Fibroblast of the conjunctiva (primary cell): ENCODE data around the gene CRY2.
"Not testable (repeated sequence)": the region's sequence is repeated elsewhere in the genome, so short reads cannot be mapped to it uniquely, and the experiment has no call there.

ENCODE experiments used
- DNase-seq: peaks from one replicate; pipeline ENCODE4 v3.0.0-alpha.2; 2010; ENCODE audit warnings: low read depth

CRY2 gene

GRCh38 chr11:45899448-45900174 is 52.3 kb downstream of the CRY2 start:
- DNase-seq, result peak; percentile 80

GRCh38 chr11:45900175-45900800 is 53.0 kb downstream of the CRY2 start:
- DNase-seq, result not testable (repeated sequence)

- no peak for DNase-seq
These were observed 53.8 kb downstream of the CRY2 start for GRCh38 chr11:45900916-45901617.

GRCh38 chr11:45901626-45902025 is 54.4 kb downstream of the CRY2 start:
- DNase-seq, result no peak

- DNase-seq, result no peak
These were observed 55.4 kb downstream of the CRY2 start for GRCh38 chr11:45902452-45903380.

GRCh38 chr11:45904309-45904915 is 57.1 kb downstream of the CRY2 start:
- DNase-seq, result no peak

GRCh38 chr11:45905095-45905494 is 57.8 kb downstream of the CRY2 start:
- DNase-seq, result no peak

GRCh38 chr11:45905576-45905975 is 58.3 kb downstream of the CRY2 start:
- not testable (repeated sequence) for DNase-seq

- no peak for DNase-seq
These were observed 58.9 kb downstream of the CRY2 start for GRCh38 chr11:45906096-45906682.

- no peak for DNase-seq
These were observed 59.8 kb downstream of the CRY2 start, which contains the start of gene FREY1 for GRCh38 chr11:45906965-45907611. Gene FREY1 (minus strand): TSS chr11:45907271. CDS start chr11:45907245, 26 bp downstream.

GRCh38 chr11:45907911-45908370 is 60.7 kb downstream of the CRY2 start:
- no peak for DNase-seq

GRCh38 chr11:45909594-45910475 is 62.6 kb downstream of the CRY2 start:
- no peak for DNase-seq

GRCh38 chr11:45910623-45911022 is 63.3 kb downstream of the CRY2 start:
- no peak for DNase-seq

GRCh38 chr11:45913514-45913913 is 66.2 kb downstream of the CRY2 start:
- DNase-seq, result no peak

- DNase-seq, result no peak
These were observed 66.8 kb downstream of the CRY2 start for GRCh38 chr11:45913942-45914635.

GRCh38 chr11:45915446-45915845 is 68.2 kb downstream of the CRY2 start:
- DNase-seq, result no peak

- no peak for DNase-seq
These were observed 70.0 kb downstream of the CRY2 start for GRCh38 chr11:45917286-45917622.

GRCh38 chr11:45917623-45918330 is 70.5 kb downstream of the CRY2 start, which contains the start of gene PEX16:
Gene PEX16 (minus strand): TSS chr11:45917877. CDS start chr11:45917811, 66 bp downstream.
- peak; percentile 100 for DNase-seq
